ENCODE measurements around the gene BBS2. TPM values are rescaled to one million over a fixed set of nuclear protein-coding genes. Genes with fewer than 3 reads are reported as not detected.

The BBS2 gene
- total RNA-seq, 4 donors from 2014 or later, result 38.7 to 171 (median 41.2) TPM

GRCh38 chr16:56513972-56514371, 5.9 kb downstream of the BBS2 start:
- 33 to 51% methylated on average over 3 of the region's 3 CpGs for WGBS, 2 donors (ENCODE audit: low coverage in 1 of 2)
- H3K9me3 ChIP-seq, result no peaks in the 10 kb centered on the region
- no peak overlapping the region for H3K27ac ChIP-seq
- peaks cover 3 to 27% (median 5%) of the 10 kb centered on the region in 4 donors for H3K4me1 ChIP-seq
- intact Hi-C loops (cut with DNase I; ENCODE audit: low total_unique reads) (loop anchor here (5.0 kb wide), 1 partner anchor 188 kb away; no protein-coding TSS in a partner anchor), in situ Hi-C loops (cut with MboI; ENCODE audit: low pct_ligation_motif_present in 1 of 4, low pct_unique_long_range_greater_than_20kb in 1 of 4, low sequenced_read_pairs in 3 of 4) (loop anchor here in 2 of 4 donors (5.0 kb wide), 2 partner anchors 188 to 193 kb away; no protein-coding TSS in a partner anchor)
- no peaks in the 10 kb centered on the region for H3K27me3 ChIP-seq
- peak; percentile 60 for DNase-seq
- TF ChIP-seq POLR2A (IDR thresholded peaks at IDR 0.05) (no peak), POLR2AphosphoS5 (IDR thresholded peaks at IDR 0.05) (no peak), EP300 (IDR thresholded peaks at IDR 0.05; ENCODE audit: low read depth) (no peak), CTCF (IDR thresholded peaks at IDR 0.05) (peak; percentile 56 to 67 (median 64))
- H3K36me3 ChIP-seq, result peaks cover 0 to 16% (median 6%) of the 10 kb centered on the region in 4 donors
- no peak overlapping the region for H3K4me3 ChIP-seq

GRCh38 chr16:56513091-56513490, 6.7 kb downstream of the BBS2 start:
- no peak overlapping the region for H3K27ac ChIP-seq
- H3K9me3 ChIP-seq, result no peaks in the 10 kb centered on the region
- 84 to 93% methylated on average over 2 of the region's 2 CpGs for WGBS, 2 donors (ENCODE audit: low coverage in 1 of 2)
- no peaks in the 10 kb centered on the region for H3K27me3 ChIP-seq
- no peak for DNase-seq
- H3K4me3 ChIP-seq, result no peak overlapping the region
- intact Hi-C loops (cut with DNase I; ENCODE audit: low total_unique reads), result loop anchor here (5.0 kb wide), 1 partner anchor 189 kb away; no protein-coding TSS in a partner anchor
- peaks cover 0 to 24% (median 9%) of the 10 kb centered on the region in 4 donors for H3K36me3 ChIP-seq
- TF ChIP-seq EP300 (IDR thresholded peaks at IDR 0.05; ENCODE audit: low read depth) (no peak), POLR2A (IDR thresholded peaks at IDR 0.05) (no peak), POLR2AphosphoS5 (IDR thresholded peaks at IDR 0.05) (no peak)
- in situ Hi-C loops (cut with MboI; ENCODE audit: low pct_ligation_motif_present in 1 of 4, low pct_unique_long_range_greater_than_20kb in 1 of 4, low sequenced_read_pairs in 3 of 4), result loop anchor here in 2 of 4 donors (5.0 kb wide), 2 partner anchors 189 to 194 kb away; no protein-coding TSS in a partner anchor
- H3K4me1 ChIP-seq, result peaks cover 0 to 18% (median 0%) of the 10 kb centered on the region in 4 donors

- H3K27me3 ChIP-seq, result no peaks in the 10 kb centered on the region
- peaks cover 0 to 10% (median 0%) of the 10 kb centered on the region in 4 donors for H3K4me1 ChIP-seq
- 91% methylated on average over 1 of the region's 1 CpG; no CpG with 5 or more reads in 1 of the 2 donors for WGBS, 2 donors (ENCODE audit: low coverage in 1 of 2)
- H3K9me3 ChIP-seq, result no peaks in the 10 kb centered on the region
- intact Hi-C loops (cut with DNase I; ENCODE audit: low total_unique reads), result loop anchor here (5.0 kb wide), 1 partner anchor 190 kb away; no protein-coding TSS in a partner anchor
- H3K27ac ChIP-seq, result no peak overlapping the region
- no peak for TF ChIP-seq POLR2AphosphoS5 (IDR thresholded peaks at IDR 0.05)
- TF ChIP-seq CTCF (IDR thresholded peaks at IDR 0.05), result no peak
- TF ChIP-seq EP300 (IDR thresholded peaks at IDR 0.05; ENCODE audit: low read depth), result no peak
- TF ChIP-seq POLR2A (IDR thresholded peaks at IDR 0.05), result no peak
- peaks cover 0 to 32% (median 13%) of the 10 kb centered on the region in 4 donors for H3K36me3 ChIP-seq
- no peak overlapping the region for H3K4me3 ChIP-seq
- in situ Hi-C loops (cut with MboI; ENCODE audit: low pct_ligation_motif_present in 1 of 4, low pct_unique_long_range_greater_than_20kb in 1 of 4, low sequenced_read_pairs in 3 of 4), result loop anchor here in 2 of 4 donors (5.0 kb wide), 2 partner anchors 190 to 195 kb away; no protein-coding TSS in a partner anchor
- DNase-seq, result no peak
Observed at GRCh38 chr16:56512025-56512424, 7.8 kb downstream of the BBS2 start.

GRCh38 chr16:56510544-56510943, 9.3 kb downstream of the BBS2 start:
- 63% methylated on average over 2 of the region's 2 CpGs for WGBS, 2 donors (ENCODE audit: low coverage in 1 of 2)
- H3K36me3 ChIP-seq, result peaks cover 0 to 40% (median 17%) of the 10 kb centered on the region in 4 donors
- H3K27ac ChIP-seq, result no peak overlapping the region
- no peak for DNase-seq
- no peaks in the 10 kb centered on the region for H3K9me3 ChIP-seq
- intact Hi-C loops (cut with DNase I; ENCODE audit: low total_unique reads) (loop anchor here (5.0 kb wide), 1 partner anchor 192 kb away; no protein-coding TSS in a partner anchor), in situ Hi-C loops (cut with MboI; ENCODE audit: low pct_ligation_motif_present in 1 of 4, low pct_unique_long_range_greater_than_20kb in 1 of 4, low sequenced_read_pairs in 3 of 4) (loop anchor here in 2 of 4 donors (5.0 kb wide), 2 partner anchors 192 to 197 kb away; no protein-coding TSS in a partner anchor)
- no peak overlapping the region for H3K4me3 ChIP-seq
- H3K4me1 ChIP-seq, result peaks cover 0 to 10% (median 0%) of the 10 kb centered on the region in 4 donors
- no peak for TF ChIP-seq POLR2A (IDR thresholded peaks at IDR 0.05)
- TF ChIP-seq CTCF (IDR thresholded peaks at IDR 0.05), result no peak
- TF ChIP-seq EP300 (IDR thresholded peaks at IDR 0.05; ENCODE audit: low read depth), result no peak
- TF ChIP-seq POLR2AphosphoS5 (IDR thresholded peaks at IDR 0.05), result no peak
- no peaks in the 10 kb centered on the region for H3K27me3 ChIP-seq

Data from transverse colon (tissue), 4 donors.